ENCODE results near the gene CLCN6.

DNA sequence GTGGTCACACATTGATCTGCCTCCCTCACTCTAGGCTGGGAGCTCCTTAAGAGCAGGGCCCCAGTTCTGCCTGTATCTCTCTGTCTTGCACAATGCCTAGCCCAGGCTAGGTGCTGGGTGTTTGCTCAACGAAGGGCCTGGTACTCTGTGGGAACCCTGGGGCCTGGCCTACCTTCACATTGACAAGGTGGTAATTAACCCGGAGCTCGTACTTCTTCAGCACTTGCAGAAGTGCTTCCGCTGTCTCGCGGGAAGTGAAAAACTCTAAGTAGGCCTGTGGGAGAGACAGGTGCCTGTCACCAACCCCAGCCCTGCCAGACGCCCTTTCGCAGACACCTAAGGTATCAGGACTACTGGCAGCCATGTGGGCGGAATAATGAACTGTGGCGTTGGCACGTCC, 13.9 kb upstream of the CLCN6 start:
- TF ChIP-seq, protein P1, sequence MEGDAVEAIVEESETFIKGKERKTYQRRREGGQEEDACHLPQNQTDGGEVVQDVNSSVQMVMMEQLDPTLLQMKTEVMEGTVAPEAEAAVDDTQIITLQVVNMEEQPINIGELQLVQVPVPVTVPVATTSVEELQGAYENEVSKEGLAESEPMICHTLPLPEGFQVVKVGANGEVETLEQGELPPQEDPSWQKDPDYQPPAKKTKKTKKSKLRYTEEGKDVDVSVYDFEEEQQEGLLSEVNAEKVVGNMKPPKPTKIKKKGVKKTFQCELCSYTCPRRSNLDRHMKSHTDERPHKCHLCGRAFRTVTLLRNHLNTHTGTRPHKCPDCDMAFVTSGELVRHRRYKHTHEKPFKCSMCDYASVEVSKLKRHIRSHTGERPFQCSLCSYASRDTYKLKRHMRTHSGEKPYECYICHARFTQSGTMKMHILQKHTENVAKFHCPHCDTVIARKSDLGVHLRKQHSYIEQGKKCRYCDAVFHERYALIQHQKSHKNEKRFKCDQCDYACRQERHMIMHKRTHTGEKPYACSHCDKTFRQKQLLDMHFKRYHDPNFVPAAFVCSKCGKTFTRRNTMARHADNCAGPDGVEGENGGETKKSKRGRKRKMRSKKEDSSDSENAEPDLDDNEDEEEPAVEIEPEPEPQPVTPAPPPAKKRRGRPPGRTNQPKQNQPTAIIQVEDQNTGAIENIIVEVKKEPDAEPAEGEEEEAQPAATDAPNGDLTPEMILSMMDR (IDR thresholded peaks at IDR 0.05) = no peak
- no peak for TF ChIP-seq POLR2A (IDR thresholded peaks at IDR 0.05)
